ENCODE data around the gene CNNM1.

Gene CNNM1

DNA sequence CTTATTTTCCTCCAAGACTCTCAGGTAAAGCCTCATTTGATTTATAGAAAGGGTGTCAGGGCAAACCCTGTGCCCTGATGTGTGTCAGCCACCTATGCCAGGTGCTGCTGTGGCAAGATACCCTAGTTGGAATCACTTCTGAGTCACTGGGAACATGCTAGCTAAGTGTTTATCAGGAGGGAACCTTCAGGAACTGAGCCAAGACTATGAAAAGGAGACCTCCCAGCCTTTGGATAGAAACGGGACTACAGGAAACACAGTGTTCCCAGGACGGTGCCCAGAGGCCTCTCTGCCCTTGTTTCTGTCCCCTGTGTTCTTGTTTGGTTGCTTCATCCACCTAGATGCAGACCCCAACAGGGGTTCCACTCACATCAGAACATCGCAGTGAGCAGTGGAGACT, 28.5 kb downstream of the CNNM1 start:
- no peak overlapping the region for H3K4me3 ChIP-seq (ENCODE audit: low read depth in 1 of 2, low read length in 2 of 2)
- peaks cover 0 to 8% of the 10 kb centered on the region in 2 donors for H3K36me3 ChIP-seq (ENCODE audit: control insufficient read depth in 1 of 2, insufficient read depth in 2 of 2, low read length in 2 of 2)
- no peaks in the 10 kb centered on the region for H3K4me1 ChIP-seq (ENCODE audit: control insufficient read depth in 1 of 2, insufficient read depth in 2 of 2, low read length in 2 of 2)
- H3K27ac ChIP-seq (ENCODE audit: low read length), result no peak overlapping the region
- H3K9me3 ChIP-seq (ENCODE audit: control insufficient read depth in 1 of 2, low read length in 2 of 2), result no peaks in the 10 kb centered on the region
- H3K27me3 ChIP-seq (ENCODE audit: low read depth, low read length), result no peaks in the 10 kb centered on the region

DNA sequence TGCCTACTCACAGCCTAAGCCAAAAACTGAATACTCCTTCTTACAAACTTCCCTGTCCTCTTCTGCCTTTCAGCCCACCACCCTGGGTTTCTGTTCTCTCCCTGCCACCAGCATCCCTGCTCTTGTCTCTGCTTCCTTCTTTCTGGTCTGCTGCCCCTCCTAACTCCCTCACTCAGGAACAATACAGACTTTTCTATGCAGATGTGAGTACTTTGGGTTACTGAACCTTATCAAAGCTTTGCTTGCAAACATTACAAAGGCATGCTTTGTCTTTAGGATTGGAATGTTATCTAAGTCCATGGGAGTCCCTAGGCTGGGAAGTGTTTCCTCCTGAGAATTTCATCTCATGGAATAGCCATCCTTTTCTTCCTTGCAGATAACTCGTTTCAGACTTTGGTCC, 28.9 kb downstream of the CNNM1 start:
- H3K4me3 ChIP-seq (ENCODE audit: low read depth in 1 of 2, low read length in 2 of 2), result no peak overlapping the region
- H3K27ac ChIP-seq (ENCODE audit: low read length), result no peak overlapping the region
- no peaks in the 10 kb centered on the region for H3K4me1 ChIP-seq (ENCODE audit: control insufficient read depth in 1 of 2, insufficient read depth in 2 of 2, low read length in 2 of 2)
- no peaks in the 10 kb centered on the region for H3K27me3 ChIP-seq (ENCODE audit: low read depth, low read length)
- no peaks in the 10 kb centered on the region for H3K9me3 ChIP-seq (ENCODE audit: control insufficient read depth in 1 of 2, low read length in 2 of 2)
- H3K36me3 ChIP-seq (ENCODE audit: control insufficient read depth in 1 of 2, insufficient read depth in 2 of 2, low read length in 2 of 2), result peaks cover 0 to 12% of the 10 kb centered on the region in 2 donors

DNA sequence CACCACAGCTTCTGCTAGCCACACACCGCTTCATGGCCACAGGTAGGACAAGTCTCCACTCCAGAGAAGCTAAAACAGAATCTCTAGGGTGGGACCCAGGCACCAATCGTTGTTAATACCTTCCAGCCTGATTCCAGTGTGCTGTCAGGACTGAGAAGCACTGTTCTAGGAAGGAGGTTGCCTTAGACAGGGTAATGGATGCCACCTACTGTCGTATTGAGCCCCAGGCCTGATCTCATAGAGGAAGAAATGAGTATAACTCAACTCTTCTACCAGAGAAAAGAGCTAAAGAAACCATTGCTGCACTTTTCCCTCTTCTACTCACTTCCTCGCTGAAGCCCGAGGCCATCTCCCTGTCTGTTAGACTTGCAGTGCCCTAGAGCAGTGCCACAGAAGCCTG, 31.8 kb downstream of the CNNM1 start:
- no peaks in the 10 kb centered on the region for H3K27me3 ChIP-seq (ENCODE audit: low read depth, low read length)
- H3K36me3 ChIP-seq (ENCODE audit: control insufficient read depth in 1 of 2, insufficient read depth in 2 of 2, low read length in 2 of 2), result peaks cover 0 to 12% of the 10 kb centered on the region in 2 donors
- H3K4me1 ChIP-seq (ENCODE audit: control insufficient read depth in 1 of 2, insufficient read depth in 2 of 2, low read length in 2 of 2), result no peaks in the 10 kb centered on the region
- H3K27ac ChIP-seq (ENCODE audit: low read length), result no peak overlapping the region
- H3K9me3 ChIP-seq (ENCODE audit: control insufficient read depth in 1 of 2, low read length in 2 of 2), result no peaks in the 10 kb centered on the region
- H3K4me3 ChIP-seq (ENCODE audit: low read depth in 1 of 2, low read length in 2 of 2), result no peak overlapping the region

DNA sequence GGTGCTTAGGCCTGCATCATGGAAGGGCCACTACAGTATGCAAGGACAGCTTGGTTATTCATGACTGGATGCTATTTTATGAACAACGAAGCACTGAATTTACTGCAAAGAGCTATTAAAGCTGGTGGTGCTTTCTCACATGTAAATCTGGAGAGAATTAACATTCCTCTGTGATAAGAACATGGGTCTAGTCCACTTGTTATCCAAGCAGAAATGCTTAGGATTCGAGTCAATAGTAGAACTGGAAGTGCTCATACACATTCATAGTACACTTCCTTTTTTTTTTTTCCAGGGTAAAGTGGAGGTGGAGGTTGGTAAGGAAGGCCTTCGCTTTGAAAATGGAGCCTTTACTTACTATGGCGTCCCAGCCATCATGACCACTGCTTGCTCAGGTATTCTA, 35.0 kb downstream of the CNNM1 start:
- no peaks in the 10 kb centered on the region for H3K4me1 ChIP-seq (ENCODE audit: control insufficient read depth in 1 of 2, insufficient read depth in 2 of 2, low read length in 2 of 2)
- no peaks in the 10 kb centered on the region for H3K9me3 ChIP-seq (ENCODE audit: control insufficient read depth in 1 of 2, low read length in 2 of 2)
- no peaks in the 10 kb centered on the region for H3K27me3 ChIP-seq (ENCODE audit: low read depth, low read length)
- peaks cover 0 to 12% of the 10 kb centered on the region in 2 donors for H3K36me3 ChIP-seq (ENCODE audit: control insufficient read depth in 1 of 2, insufficient read depth in 2 of 2, low read length in 2 of 2)
- H3K4me3 ChIP-seq (ENCODE audit: low read depth in 1 of 2, low read length in 2 of 2), result no peak overlapping the region
- H3K27ac ChIP-seq (ENCODE audit: low read length), result no peak overlapping the region

DNA sequence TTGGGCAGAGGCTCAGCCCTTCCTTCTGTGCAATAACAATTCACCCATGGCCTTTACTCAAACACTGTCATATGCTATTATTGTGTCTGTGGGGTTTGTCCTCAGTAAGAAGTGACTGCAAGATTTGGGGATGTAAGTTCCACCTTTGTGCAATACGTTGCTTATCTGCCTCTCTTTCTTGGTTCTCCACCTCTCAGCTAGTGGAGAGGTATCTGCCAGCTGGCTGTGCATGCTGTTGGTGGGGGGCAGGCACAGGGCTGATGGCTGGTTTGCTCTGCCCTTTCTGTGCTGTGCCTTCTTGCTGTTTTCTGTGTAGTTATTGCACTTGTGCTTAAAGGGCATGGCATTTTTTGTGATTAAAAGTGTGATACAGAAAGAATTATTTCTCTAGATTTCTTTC, 36.2 kb downstream of the CNNM1 start:
- Histone ChIP-seq H3K27ac (ENCODE audit: low read length) (no peak overlapping the region), H3K9me3 (ENCODE audit: control insufficient read depth in 1 of 2, low read length in 2 of 2) (no peaks in the 10 kb centered on the region), H3K4me3 (ENCODE audit: low read depth in 1 of 2, low read length in 2 of 2) (no peak overlapping the region), H3K4me1 (ENCODE audit: control insufficient read depth in 1 of 2, insufficient read depth in 2 of 2, low read length in 2 of 2) (no peaks in the 10 kb centered on the region), H3K27me3 (ENCODE audit: low read depth, low read length) (no peaks in the 10 kb centered on the region), H3K36me3 (ENCODE audit: control insufficient read depth in 1 of 2, insufficient read depth in 2 of 2, low read length in 2 of 2) (peaks cover 0 to 12% of the 10 kb centered on the region in 2 donors)

DNA sequence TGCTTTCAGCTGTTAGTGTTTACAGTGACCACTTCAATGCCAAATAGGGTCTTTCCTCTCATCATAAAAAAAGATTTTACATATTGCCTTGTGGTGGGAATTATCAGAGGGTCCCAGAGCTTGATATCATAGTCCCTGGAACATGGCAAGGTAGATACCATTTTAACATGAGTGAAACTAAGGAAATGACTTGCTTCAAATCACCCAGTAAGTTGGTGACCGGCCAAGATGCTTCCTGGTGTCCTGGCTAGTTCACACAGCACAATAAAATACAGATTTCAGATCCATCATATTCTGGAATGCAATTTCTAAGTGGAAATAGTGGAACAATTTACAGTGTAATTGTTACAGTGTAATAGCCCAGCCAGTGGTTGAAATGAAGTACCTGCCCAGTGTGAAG, 36.6 kb downstream of the CNNM1 start:
- Histone ChIP-seq H3K27ac (ENCODE audit: low read length) (no peak overlapping the region), H3K27me3 (ENCODE audit: low read depth, low read length) (no peaks in the 10 kb centered on the region), H3K4me1 (ENCODE audit: control insufficient read depth in 1 of 2, insufficient read depth in 2 of 2, low read length in 2 of 2) (no peaks in the 10 kb centered on the region), H3K4me3 (ENCODE audit: low read depth in 1 of 2, low read length in 2 of 2) (no peak overlapping the region), H3K9me3 (ENCODE audit: control insufficient read depth in 1 of 2, low read length in 2 of 2) (no peaks in the 10 kb centered on the region), H3K36me3 (ENCODE audit: control insufficient read depth in 1 of 2, insufficient read depth in 2 of 2, low read length in 2 of 2) (peaks cover 0 to 12% of the 10 kb centered on the region in 2 donors)

DNA sequence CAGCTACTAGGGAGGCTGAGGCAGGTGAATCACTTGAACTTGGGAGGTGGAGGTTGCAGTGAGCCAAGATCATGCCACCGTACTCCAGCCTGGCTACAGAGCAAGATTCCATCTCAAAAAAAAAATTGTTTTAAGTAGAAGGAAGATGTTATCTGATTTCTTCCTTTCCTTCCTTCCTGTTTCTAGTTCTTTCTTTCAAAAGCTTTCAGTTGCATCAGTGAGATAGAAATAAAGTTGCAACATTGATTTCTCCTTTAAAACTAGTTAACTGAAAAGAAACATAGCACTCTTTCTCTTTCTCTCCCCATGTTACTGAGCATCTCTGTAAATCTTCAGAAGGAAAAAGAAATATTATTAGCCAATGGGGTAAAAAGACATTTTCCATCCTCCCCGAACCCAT, 37.5 kb downstream of the CNNM1 start:
- Histone ChIP-seq H3K4me1 (ENCODE audit: control insufficient read depth in 1 of 2, insufficient read depth in 2 of 2, low read length in 2 of 2) (no peaks in the 10 kb centered on the region), H3K4me3 (ENCODE audit: low read depth in 1 of 2, low read length in 2 of 2) (no peak overlapping the region), H3K36me3 (ENCODE audit: control insufficient read depth in 1 of 2, insufficient read depth in 2 of 2, low read length in 2 of 2) (peaks cover 0 to 12% of the 10 kb centered on the region in 2 donors), H3K9me3 (ENCODE audit: control insufficient read depth in 1 of 2, low read length in 2 of 2) (no peaks in the 10 kb centered on the region), H3K27ac (ENCODE audit: low read length) (no peak overlapping the region), H3K27me3 (ENCODE audit: low read depth, low read length) (no peaks in the 10 kb centered on the region)

DNA sequence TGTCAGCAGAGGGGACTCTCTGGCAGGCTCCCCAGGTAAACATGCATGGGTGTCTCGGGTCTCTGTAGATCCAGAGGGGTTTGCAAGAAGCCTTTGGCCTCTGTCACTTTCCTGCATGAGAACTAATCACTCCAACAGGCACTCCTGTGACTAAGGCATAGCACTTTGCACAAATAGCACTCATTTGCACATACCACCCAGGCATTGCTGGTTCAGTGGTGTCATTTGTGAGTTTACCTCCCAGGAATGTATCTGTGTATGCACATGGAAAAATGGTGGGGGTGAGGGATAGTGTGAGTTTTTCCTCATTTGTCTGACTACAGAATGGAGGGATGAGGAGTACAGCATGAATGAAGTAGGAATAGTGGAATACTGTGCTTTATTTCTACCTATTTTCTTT, 39.5 kb downstream of the CNNM1 start:
- Histone ChIP-seq H3K9me3 (ENCODE audit: control insufficient read depth in 1 of 2, low read length in 2 of 2) (no peaks in the 10 kb centered on the region), H3K27ac (ENCODE audit: low read length) (no peak overlapping the region), H3K36me3 (ENCODE audit: control insufficient read depth in 1 of 2, insufficient read depth in 2 of 2, low read length in 2 of 2) (no peaks in the 10 kb centered on the region)

DNA sequence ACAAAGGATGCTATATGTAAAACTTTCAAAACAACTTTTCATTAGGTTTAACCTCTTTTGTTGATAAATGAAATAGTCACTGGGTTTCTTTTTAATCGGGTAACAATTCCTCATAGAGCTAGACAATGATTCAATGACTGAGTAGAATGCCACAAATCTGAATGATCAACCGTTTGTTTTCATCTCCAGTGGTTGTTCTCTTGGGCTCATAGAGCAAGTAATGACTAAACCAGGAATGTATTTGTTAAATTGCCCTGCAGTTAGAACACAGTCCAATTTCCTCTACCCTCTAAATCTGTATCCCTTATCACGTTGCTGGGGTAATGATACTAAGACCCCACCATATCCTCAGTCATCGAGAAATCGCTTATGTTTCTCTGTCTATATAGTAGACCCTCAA, 40.0 kb downstream of the CNNM1 start:
- no peaks in the 10 kb centered on the region for H3K27me3 ChIP-seq (ENCODE audit: low read depth, low read length)
- no peaks in the 10 kb centered on the region for H3K4me1 ChIP-seq (ENCODE audit: control insufficient read depth in 1 of 2, insufficient read depth in 2 of 2, low read length in 2 of 2)
- H3K27ac ChIP-seq (ENCODE audit: low read length), result no peak overlapping the region
- H3K9me3 ChIP-seq (ENCODE audit: control insufficient read depth in 1 of 2, low read length in 2 of 2), result no peaks in the 10 kb centered on the region
- H3K36me3 ChIP-seq (ENCODE audit: control insufficient read depth in 1 of 2, insufficient read depth in 2 of 2, low read length in 2 of 2), result no peaks in the 10 kb centered on the region
- no peak overlapping the region for H3K4me3 ChIP-seq (ENCODE audit: low read depth in 1 of 2, low read length in 2 of 2)

More for the DNA sequence above, 39.5 kb downstream of the CNNM1 start:
- Histone ChIP-seq H3K4me3 (ENCODE audit: low read depth in 1 of 2, low read length in 2 of 2) (no peak overlapping the region), H3K27me3 (ENCODE audit: low read depth, low read length) (no peaks in the 10 kb centered on the region), H3K4me1 (ENCODE audit: control insufficient read depth in 1 of 2, insufficient read depth in 2 of 2, low read length in 2 of 2) (no peaks in the 10 kb centered on the region)

DNA sequence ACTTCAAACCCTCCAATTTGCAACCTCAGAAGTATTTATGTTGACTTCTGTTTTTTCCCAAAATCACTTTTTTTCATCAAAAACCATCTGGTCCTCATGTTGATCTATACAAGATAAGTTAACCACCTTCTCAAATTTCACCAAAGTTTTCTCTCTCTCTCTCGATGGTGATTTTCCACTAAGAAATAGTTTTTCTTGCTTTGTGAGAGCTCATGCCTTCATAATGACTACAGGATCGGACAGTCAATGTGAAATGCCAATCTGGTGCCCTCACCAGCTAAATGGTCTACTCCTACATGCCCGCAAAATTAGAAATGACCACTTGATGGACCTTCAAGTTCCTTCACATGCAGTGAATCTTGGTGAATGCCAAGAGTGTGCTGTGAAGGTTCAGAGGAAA, 40.4 kb downstream of the CNNM1 start:
- Histone ChIP-seq H3K9me3 (ENCODE audit: control insufficient read depth in 1 of 2, low read length in 2 of 2) (no peaks in the 10 kb centered on the region), H3K27me3 (ENCODE audit: low read depth, low read length) (no peaks in the 10 kb centered on the region), H3K27ac (ENCODE audit: low read length) (no peak overlapping the region), H3K4me3 (ENCODE audit: low read depth in 1 of 2, low read length in 2 of 2) (no peak overlapping the region), H3K36me3 (ENCODE audit: control insufficient read depth in 1 of 2, insufficient read depth in 2 of 2, low read length in 2 of 2) (no peaks in the 10 kb centered on the region), H3K4me1 (ENCODE audit: control insufficient read depth in 1 of 2, insufficient read depth in 2 of 2, low read length in 2 of 2) (no peaks in the 10 kb centered on the region)

DNA sequence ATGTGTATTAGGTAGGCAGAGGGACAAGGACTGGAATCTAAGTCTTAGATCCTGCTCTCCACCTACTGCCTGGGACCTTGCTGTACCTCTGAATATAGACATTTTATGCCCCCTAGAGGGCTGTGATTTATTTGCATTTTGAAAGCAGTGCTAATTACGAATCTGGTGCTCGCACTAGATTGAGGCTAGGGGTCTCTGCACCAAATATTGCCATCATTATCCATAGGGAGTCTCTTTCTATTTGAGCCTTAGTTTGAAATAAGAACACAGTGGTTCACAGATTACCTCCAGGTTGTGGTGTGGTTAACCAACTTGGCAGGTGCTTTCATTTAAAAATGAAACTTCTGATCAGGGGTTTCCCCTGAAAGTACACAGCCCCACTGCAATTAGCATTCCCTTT, 41.8 kb downstream of the CNNM1 start:
- H3K36me3 ChIP-seq (ENCODE audit: control insufficient read depth in 1 of 2, insufficient read depth in 2 of 2, low read length in 2 of 2), result no peaks in the 10 kb centered on the region
- no peak overlapping the region for H3K4me3 ChIP-seq (ENCODE audit: low read depth in 1 of 2, low read length in 2 of 2)
- H3K9me3 ChIP-seq (ENCODE audit: control insufficient read depth in 1 of 2, low read length in 2 of 2), result no peaks in the 10 kb centered on the region
- no peak overlapping the region for H3K27ac ChIP-seq (ENCODE audit: low read length)
- H3K4me1 ChIP-seq (ENCODE audit: control insufficient read depth in 1 of 2, insufficient read depth in 2 of 2, low read length in 2 of 2), result no peaks in the 10 kb centered on the region
- no peaks in the 10 kb centered on the region for H3K27me3 ChIP-seq (ENCODE audit: low read depth, low read length)

DNA sequence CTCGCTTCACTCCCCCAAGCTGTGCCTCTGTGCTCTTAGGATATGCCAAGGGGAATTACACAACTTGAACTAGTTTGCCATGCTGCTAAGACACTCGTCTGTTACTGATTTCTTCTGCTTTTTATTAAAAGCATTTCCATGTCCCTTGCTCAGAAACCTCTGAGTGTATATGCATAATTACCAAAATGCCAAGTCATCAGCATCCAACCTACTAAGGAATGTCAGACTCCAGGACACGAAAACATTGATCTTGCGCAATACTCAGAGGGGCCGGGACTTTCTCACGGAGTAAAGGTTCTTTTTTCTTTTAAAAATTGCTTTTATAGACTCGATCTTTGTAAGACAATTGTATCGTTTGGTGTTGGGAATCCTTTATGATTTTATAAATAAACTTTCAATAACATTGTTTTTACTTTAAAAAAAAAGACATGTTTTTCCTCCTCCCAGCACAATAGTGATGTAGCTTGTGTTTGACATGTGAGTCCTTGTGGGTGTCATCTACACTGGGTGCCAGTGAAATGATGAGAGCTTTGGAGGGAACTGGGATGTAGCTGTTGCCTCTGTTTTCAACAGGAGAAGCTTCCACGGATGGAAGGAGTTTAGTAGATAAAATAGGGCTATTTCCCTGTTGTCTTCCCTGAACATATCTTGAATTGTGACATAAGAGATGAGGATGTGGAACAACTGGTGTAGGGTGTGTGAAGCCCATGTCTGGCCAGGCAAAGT, 43.6 kb downstream of the CNNM1 start:
- no peaks in the 10 kb centered on the region for H3K27me3 ChIP-seq (ENCODE audit: low read depth, low read length)
- H3K27ac ChIP-seq (ENCODE audit: low read length), result no peak overlapping the region
- H3K4me1 ChIP-seq (ENCODE audit: control insufficient read depth in 1 of 2, insufficient read depth in 2 of 2, low read length in 2 of 2), result no peaks in the 10 kb centered on the region
- no peaks in the 10 kb centered on the region for H3K9me3 ChIP-seq (ENCODE audit: control insufficient read depth in 1 of 2, low read length in 2 of 2)
- no peak overlapping the region for H3K4me3 ChIP-seq (ENCODE audit: low read depth in 1 of 2, low read length in 2 of 2)
- no peaks in the 10 kb centered on the region for H3K36me3 ChIP-seq (ENCODE audit: control insufficient read depth in 1 of 2, insufficient read depth in 2 of 2, low read length in 2 of 2)
